Spleen (tissue), 7 donors: Measurements from ENCODE around the gene CDH26.

Source experiments
- CTCF ChIP-seq, 11 experiments: fragments of 200-600 bp in 7 of 11; fragments of 450-650 bp in 4 of 11; sonication (generic) in 4 of 11; IDR thresholded peaks in 8 of 11; conservative IDR thresholded peaks in 3 of 11; 1 replicate in 7 of 11; 2 replicates in 4 of 11; pipeline versions ENCODE4 v1.4.0 to v1.8.0; 2016 to 2021; ENCODE audit warnings: antibody characterized with exemption in 11 of 11, inconsistent platforms in 4 of 11, mild to moderate bottlenecking in 1 of 11
- POLR2A ChIP-seq, 3 donors: fragments of 450-650 bp; IDR thresholded peaks; one replicate each; pipeline ENCODE4 v1.5.1; 2017; ENCODE audit warnings: antibody characterized with exemption in 3 of 3, mild to moderate bottlenecking in 1 of 3
- POLR2AphosphoS5 ChIP-seq, 3 donors: sonication (generic); formaldehyde crosslinking; IDR thresholded peaks; one replicate each; pipeline ENCODE4 v1.5.1; 2017; ENCODE audit warnings: antibody characterized with exemption in 3 of 3
- donor health status: DM: no; HTN: no; CAD: no; lungs with moderate emphysema.
- donor health status: DM: no; HTN: no; CAD: no.
- donor health status: DM: no; HTN: no; CAD: no.

DNA sequence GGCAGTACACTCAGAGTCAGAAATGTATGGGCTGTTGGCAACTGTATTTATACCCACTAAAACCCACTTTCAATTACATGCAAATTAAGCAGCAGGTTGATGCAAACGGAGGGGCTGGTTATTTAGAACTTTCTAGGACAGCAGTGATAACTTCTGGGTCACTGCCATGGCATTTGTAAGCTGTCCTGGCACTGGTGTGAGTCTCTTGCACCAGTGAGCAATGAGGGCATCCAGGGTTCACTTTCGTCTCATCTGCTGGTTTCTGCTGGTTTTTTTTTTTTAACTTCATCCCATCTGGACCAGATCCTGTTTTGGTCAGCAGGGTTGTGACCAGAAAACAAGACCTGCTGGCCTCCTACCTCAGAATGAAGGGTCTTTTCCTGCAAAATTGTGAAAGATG lies 49.2 kb downstream of the CDH26 start:
- TF ChIP-seq CTCF (IDR thresholded peaks at IDR 0.05 in 8 of 11, conservative IDR thresholded peaks at IDR 0.05 in 3 of 11) (no peak), POLR2AphosphoS5 (IDR thresholded peaks at IDR 0.05) (no peak), POLR2A (IDR thresholded peaks at IDR 0.05) (no peak)
